ENCODE measurements around the gene CAMKMT. TPM values are rescaled to one million over a fixed set of nuclear protein-coding genes. Genes with fewer than 3 reads are reported as not detected.

CAMKMT gene
- total and polyA plus RNA-seq, 2 experiments from 2014 or later, result 26.5 to 29.5 TPM

DNA sequence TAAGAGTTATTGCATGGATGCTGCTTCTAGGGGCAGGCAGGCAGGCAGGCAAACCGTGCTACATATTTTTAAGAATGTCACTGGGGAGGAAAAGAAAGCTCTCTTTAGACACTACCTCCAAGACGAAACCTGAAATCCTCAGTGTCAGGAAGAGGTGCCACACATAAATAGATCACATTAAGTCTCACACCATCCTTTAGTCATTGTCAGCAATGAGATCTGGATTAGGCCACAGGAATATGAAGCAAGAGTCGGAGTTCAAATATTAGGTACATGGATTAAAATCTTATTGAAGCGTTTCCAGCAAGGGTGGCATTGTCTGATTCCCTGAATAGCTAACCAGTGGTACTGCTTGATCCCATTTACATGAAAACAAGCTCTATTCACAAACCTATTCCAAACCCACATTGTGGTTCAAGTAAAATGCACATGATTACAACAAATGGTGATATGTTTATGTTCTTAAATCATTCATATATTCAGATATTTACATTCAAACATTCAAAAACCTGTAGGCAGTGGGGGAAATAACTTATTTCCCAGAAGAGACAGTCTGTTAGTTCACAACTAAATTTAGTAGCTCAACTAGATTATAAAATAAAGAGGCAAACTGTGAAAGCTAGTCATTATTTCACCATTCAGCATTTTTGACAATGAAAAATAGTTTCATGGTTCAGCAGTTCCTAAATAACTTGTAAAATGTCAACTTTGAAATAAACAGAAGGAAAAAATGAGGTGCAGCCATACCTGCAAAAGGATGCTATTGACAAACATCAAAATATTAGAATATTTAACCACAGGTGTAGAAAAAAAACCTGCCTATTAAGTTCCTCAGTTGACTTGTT lies 384.4 kb downstream of the CAMKMT start:
- no peaks in the 10 kb centered on the region for H3K79me2 ChIP-seq (replicated peaks; ENCODE audit: insufficient read depth)
- no peaks in the 10 kb centered on the region for H3K27me3 Mint-ChIP-seq (ENCODE audit: insufficient read depth, low read depth, poor library complexity)
- H3K36me3 ChIP-seq (ENCODE audit: insufficient read depth), result no peaks in the 10 kb centered on the region
- no peaks in the 10 kb centered on the region for H3K9me3 Mint-ChIP-seq
- H3K27ac ChIP-seq (ENCODE audit: low read depth), result 0 out of 2 replicates have a peak overlapping the region, but pooled peaks have one; percentile 34
- H3K4me1 ChIP-seq (ENCODE audit: insufficient read depth), result peaks cover 46% of the 10 kb centered on the region
- peak overlapping the region; percentile 47 for H3K27ac Mint-ChIP-seq
- H3K27me3 ChIP-seq (ENCODE audit: insufficient read depth), result no peaks in the 10 kb centered on the region
- H3F3A ChIP-seq (replicated peaks; ENCODE audit: low read depth), result no peaks in the 10 kb centered on the region
- DNase-seq (ENCODE audit: low spot score) (no peak), ATAC-seq (peak; percentile 40)
- H3K4me3 Mint-ChIP-seq, result no peak overlapping the region
- H3K4me3 ChIP-seq, result no peak overlapping the region
- no peaks in the 10 kb centered on the region for H3K36me3 Mint-ChIP-seq (ENCODE audit: low read depth)
- H4K20me1 ChIP-seq (replicated peaks; ENCODE audit: insufficient read depth), result no peaks in the 10 kb centered on the region
- H3K4me2 ChIP-seq, result peak overlapping the region; percentile 19
- no peaks in the 10 kb centered on the region for H3K9me2 ChIP-seq (ENCODE audit: insufficient read depth)
- H3K4me1 Mint-ChIP-seq, result peaks cover 39% of the 10 kb centered on the region
- H2AFZ ChIP-seq, result no peak overlapping the region
- no peak for TF ChIP-seq CREB1 (CRISPR knock-in tag; IDR thresholded peaks at IDR 0.05; ENCODE audit: low read depth)
- TF ChIP-seq, protein P1, sequence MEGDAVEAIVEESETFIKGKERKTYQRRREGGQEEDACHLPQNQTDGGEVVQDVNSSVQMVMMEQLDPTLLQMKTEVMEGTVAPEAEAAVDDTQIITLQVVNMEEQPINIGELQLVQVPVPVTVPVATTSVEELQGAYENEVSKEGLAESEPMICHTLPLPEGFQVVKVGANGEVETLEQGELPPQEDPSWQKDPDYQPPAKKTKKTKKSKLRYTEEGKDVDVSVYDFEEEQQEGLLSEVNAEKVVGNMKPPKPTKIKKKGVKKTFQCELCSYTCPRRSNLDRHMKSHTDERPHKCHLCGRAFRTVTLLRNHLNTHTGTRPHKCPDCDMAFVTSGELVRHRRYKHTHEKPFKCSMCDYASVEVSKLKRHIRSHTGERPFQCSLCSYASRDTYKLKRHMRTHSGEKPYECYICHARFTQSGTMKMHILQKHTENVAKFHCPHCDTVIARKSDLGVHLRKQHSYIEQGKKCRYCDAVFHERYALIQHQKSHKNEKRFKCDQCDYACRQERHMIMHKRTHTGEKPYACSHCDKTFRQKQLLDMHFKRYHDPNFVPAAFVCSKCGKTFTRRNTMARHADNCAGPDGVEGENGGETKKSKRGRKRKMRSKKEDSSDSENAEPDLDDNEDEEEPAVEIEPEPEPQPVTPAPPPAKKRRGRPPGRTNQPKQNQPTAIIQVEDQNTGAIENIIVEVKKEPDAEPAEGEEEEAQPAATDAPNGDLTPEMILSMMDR (conservative IDR thresholded peaks at IDR 0.05; ENCODE audit: low read depth in 2 of 2), result no peak
- no peak for TF ChIP-seq JUNB (IDR thresholded peaks at IDR 0.05; ENCODE audit: unreplicated experiment)
- TF ChIP-seq, protein P2, sequence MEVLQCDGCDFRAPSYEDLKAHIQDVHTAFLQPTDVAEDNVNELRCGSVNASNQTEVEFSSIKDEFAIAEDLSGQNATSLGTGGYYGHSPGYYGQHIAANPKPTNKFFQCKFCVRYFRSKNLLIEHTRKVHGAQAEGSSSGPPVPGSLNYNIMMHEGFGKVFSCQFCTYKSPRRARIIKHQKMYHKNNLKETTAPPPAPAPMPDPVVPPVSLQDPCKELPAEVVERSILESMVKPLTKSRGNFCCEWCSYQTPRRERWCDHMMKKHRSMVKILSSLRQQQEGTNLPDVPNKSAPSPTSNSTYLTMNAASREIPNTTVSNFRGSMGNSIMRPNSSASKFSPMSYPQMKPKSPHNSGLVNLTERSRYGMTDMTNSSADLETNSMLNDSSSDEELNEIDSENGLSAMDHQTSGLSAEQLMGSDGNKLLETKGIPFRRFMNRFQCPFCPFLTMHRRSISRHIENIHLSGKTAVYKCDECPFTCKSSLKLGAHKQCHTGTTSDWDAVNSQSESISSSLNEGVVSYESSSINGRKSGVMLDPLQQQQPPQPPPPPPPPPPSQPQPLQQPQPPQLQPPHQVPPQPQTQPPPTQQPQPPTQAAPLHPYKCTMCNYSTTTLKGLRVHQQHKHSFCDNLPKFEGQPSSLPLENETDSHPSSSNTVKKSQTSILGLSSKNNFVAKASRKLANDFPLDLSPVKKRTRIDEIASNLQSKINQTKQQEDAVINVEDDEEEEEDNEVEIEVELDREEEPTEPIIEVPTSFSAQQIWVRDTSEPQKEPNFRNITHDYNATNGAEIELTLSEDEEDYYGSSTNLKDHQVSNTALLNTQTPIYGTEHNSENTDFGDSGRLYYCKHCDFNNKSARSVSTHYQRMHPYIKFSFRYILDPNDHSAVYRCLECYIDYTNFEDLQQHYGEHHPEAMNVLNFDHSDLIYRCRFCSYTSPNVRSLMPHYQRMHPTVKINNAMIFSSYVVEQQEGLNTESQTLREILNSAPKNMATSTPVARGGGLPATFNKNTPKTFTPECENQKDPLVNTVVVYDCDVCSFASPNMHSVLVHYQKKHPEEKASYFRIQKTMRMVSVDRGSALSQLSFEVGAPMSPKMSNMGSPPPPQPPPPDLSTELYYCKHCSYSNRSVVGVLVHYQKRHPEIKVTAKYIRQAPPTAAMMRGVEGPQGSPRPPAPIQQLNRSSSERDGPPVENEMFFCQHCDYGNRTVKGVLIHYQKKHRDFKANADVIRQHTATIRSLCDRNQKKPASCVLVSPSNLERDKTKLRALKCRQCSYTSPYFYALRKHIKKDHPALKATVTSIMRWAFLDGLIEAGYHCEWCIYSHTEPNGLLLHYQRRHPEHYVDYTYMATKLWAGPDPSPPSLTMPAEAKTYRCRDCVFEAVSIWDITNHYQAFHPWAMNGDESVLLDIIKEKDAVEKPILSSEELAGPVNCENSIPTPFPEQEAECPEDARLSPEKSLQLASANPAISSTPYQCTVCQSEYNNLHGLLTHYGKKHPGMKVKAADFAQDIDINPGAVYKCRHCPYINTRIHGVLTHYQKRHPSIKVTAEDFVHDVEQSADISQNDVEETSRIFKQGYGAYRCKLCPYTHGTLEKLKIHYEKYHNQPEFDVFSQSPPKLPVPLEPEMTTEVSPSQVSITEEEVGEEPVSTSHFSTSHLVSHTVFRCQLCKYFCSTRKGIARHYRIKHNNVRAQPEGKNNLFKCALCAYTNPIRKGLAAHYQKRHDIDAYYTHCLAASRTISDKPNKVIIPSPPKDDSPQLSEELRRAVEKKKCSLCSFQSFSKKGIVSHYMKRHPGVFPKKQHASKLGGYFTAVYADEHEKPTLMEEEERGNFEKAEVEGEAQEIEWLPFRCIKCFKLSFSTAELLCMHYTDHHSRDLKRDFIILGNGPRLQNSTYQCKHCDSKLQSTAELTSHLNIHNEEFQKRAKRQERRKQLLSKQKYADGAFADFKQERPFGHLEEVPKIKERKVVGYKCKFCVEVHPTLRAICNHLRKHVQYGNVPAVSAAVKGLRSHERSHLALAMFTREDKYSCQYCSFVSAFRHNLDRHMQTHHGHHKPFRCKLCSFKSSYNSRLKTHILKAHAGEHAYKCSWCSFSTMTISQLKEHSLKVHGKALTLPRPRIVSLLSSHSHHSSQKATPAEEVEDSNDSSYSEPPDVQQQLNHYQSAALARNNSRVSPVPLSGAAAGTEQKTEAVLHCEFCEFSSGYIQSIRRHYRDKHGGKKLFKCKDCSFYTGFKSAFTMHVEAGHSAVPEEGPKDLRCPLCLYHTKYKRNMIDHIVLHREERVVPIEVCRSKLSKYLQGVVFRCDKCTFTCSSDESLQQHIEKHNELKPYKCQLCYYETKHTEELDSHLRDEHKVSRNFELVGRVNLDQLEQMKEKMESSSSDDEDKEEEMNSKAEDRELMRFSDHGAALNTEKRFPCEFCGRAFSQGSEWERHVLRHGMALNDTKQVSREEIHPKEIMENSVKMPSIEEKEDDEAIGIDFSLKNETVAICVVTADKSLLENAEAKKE (CRISPR knock-in tag; IDR thresholded peaks at IDR 0.05), result no peak
- TF ChIP-seq ZNF331 (CRISPR knock-in tag; IDR thresholded peaks at IDR 0.05; ENCODE audit: low read depth), result no peak
- no peak for TF ChIP-seq POLR2AphosphoS5 (IDR thresholded peaks at IDR 0.05; ENCODE audit: low read depth)
- TF ChIP-seq STAT1 (IDR thresholded peaks at IDR 0.05; ENCODE audit: unreplicated experiment), result no peak
- TF ChIP-seq NANOG (IDR thresholded peaks at IDR 0.05; ENCODE audit: borderline replicate concordance), result no peak
- TF ChIP-seq, protein P3, sequence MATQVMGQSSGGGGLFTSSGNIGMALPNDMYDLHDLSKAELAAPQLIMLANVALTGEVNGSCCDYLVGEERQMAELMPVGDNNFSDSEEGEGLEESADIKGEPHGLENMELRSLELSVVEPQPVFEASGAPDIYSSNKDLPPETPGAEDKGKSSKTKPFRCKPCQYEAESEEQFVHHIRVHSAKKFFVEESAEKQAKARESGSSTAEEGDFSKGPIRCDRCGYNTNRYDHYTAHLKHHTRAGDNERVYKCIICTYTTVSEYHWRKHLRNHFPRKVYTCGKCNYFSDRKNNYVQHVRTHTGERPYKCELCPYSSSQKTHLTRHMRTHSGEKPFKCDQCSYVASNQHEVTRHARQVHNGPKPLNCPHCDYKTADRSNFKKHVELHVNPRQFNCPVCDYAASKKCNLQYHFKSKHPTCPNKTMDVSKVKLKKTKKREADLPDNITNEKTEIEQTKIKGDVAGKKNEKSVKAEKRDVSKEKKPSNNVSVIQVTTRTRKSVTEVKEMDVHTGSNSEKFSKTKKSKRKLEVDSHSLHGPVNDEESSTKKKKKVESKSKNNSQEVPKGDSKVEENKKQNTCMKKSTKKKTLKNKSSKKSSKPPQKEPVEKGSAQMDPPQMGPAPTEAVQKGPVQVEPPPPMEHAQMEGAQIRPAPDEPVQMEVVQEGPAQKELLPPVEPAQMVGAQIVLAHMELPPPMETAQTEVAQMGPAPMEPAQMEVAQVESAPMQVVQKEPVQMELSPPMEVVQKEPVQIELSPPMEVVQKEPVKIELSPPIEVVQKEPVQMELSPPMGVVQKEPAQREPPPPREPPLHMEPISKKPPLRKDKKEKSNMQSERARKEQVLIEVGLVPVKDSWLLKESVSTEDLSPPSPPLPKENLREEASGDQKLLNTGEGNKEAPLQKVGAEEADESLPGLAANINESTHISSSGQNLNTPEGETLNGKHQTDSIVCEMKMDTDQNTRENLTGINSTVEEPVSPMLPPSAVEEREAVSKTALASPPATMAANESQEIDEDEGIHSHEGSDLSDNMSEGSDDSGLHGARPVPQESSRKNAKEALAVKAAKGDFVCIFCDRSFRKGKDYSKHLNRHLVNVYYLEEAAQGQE (IDR thresholded peaks at IDR 0.05; ENCODE audit: unreplicated experiment), result no peak
- TF ChIP-seq EZH2phosphoT487 (IDR thresholded peaks at IDR 0.05; ENCODE audit: unreplicated experiment), result no peak
- TF ChIP-seq ZNF114 (CRISPR knock-in tag; IDR thresholded peaks at IDR 0.05), result no peak
- TF ChIP-seq, protein P4, sequence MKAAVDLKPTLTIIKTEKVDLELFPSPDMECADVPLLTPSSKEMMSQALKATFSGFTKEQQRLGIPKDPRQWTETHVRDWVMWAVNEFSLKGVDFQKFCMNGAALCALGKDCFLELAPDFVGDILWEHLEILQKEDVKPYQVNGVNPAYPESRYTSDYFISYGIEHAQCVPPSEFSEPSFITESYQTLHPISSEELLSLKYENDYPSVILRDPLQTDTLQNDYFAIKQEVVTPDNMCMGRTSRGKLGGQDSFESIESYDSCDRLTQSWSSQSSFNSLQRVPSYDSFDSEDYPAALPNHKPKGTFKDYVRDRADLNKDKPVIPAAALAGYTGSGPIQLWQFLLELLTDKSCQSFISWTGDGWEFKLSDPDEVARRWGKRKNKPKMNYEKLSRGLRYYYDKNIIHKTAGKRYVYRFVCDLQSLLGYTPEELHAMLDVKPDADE (IDR thresholded peaks at IDR 0.05), result no peak
- no peak for TF ChIP-seq EZH2 (IDR thresholded peaks at IDR 0.05; ENCODE audit: low read depth, unreplicated experiment)

Measured in GM23338 (cell line).